ENCODE results near the gene CRY1.
"Not testable (repeated sequence)": the region's sequence is repeated elsewhere in the genome, so short reads cannot be mapped to it uniquely, and the experiment has no call there.

Gene CRY1

DNA sequence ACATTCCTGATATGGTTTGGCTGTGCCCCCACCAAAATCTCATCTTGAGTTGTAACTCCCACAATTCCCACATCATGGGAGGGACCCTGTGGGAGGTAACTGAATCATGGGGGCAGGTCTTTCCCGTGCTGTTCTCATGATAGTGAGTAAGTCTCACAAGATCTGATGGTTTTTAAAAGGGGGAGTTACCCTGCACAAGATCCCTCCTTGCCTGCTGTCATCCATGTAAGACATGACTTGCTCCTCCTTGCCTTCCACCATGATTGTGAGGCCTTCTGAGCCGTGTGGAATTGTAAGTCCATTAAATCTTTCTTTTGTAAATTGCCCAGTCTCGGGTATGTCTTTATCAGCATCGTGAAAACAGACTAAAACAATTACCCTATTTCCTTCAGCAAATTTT is 90.7 kb downstream of the CRY1 start:
- DNase-seq (ENCODE audit: low read depth) = not testable (repeated sequence)

DNA sequence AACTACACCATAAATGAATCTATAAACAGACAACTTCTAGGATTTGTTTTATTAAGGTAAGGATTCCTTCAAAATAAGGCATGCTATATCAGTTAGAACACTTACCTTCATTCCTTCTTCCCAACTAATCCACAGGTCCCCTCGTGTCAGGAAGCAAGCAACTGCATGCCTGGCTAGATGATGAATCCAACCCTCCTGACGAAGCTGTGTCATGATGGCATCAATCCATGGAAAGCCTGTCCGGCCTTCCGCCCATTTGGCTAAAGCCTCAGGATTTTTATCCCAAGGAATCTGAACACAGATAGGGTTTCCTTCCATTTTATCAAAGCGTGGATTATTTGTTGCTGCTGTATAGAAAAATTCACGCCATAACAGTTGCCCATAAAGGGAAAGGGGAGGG is 93.9 kb downstream of the CRY1 start:
- DNase-seq (ENCODE audit: low read depth) = no peak

DNA sequence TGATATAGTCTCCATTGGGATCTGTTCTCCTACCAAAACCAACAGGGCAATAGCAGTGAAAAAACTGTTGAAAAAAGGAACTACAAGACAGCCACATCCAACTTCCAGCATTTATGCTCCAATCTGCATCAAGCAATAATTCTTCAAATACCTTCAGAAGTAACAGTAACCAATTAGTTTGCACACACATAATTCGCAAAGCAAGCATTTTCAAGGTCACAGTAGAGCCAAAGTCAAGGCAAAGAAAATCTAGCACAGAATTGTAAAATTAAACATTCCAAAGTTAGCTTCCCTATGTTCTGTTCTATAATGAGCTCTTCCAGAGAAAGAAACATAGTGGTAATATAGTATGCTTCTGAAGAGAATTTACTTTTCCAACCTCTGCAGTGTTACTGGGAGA is 95.4 kb downstream of the CRY1 start:
- no peak for DNase-seq (ENCODE audit: low read depth)

DNA sequence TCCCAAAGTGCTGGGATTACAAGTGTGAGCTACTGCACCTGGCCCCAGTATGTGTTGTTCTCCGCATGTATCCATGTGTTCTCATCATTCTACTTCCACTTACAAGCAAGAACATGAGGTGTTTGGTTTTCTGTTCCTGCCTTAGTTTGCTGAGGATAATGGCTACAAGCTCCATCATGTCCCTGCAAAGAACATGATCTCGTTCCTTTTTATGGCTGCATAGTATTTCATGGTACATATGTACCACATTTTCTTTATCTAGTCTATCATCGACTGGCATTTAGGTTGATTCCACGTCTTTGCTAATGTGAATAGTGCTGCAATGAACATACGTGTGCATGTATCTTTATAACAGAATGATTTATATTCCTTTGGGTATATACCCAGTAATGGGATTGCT is 97.2 kb downstream of the CRY1 start:
- not testable (repeated sequence) for DNase-seq (ENCODE audit: low read depth)

DNA sequence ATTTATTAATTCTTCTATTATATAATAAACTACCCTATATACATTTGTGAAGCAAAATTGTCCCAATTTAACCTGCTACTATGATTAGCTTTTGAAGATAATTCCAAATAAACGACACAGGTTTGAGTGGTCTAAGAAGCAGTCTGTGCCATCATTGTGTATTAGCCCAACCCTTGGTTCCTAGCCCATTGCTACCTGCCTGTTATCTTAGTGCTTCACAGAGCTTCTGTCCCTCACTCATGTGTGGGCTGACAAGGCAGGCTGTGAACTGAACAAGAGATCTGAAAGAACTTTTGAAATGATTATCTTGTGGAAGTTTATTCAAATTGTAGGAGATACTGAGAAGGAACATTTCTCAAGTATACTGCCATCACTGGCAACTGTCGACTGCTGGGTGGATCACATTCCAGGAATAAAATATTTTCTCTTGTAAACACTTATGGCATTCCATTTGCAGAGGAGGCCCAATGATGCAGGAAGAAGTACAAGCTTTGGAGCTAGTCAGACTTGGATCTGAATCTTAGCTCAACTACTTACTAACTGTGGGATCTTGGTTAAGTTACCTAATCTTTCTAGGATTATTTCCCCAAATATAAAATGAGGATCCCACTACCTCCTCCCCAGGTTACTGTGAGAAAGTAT is 98.6 kb downstream of the CRY1 start:
- no peak for DNase-seq (ENCODE audit: low read depth)

DNA sequence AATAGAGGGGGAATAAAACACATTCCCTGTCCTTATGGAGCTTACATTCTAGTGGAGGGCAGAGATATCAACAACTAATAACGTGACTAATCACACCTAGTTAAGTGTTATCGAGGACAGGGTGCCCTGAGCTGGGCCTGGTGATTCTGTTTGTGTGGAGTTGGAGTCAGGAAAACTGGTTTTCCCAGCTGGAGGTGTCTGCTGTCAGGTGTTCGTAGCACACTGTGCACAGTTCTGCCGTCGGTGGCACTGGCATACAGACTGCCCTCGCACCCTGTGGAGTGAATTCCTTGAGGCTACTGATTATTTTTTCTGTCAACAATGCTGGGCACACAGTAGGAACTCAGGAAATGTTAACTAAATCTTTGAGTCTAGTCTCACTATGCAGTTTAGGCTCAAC is 105.5 kb downstream of the CRY1 start:
- no peak for DNase-seq (ENCODE audit: low read depth)

DNA sequence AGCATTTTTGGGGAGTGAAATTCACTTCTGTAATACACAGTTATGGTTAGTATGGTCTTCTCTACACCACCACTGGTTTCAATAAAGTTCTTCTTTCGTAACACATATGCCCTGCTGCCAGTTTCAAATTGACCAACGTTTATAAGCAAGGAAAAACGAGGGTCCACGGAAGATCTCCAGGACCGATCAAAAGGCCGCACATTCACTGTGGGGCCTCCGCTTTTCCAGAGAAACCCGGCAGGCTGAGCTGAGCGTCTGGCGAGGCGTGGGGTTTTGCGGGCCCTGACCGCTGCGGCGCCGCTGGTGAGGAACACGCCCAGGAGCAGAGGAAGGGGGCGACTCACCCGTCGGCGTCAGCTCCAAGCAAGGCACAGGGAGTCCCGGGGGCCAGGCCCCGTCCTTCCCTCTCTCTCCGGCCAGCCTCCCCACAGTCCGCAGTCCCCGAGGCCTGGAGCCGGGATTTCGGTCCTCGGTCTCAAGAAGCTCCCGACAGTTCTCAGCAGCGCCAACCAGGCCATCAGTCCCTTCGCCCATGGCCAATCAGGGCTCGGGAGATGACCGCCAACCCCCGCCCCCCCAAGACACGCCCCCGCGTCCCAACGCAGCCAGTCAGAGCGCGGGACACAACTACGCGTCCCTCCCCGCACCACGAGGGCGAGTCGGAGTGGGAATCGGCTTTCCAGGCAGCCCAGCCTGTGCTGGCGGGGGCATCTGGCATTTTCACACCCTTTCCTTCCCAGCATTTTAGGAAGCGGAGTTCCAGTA is 106.5 kb downstream of the CRY1 start, which contains the start of gene MTERF2:
Gene MTERF2 (minus strand): TSS at position 522 of the 765 bp plus-strand sequence. CDS start 8,432 bp downstream, outside the sequence.
- peak; percentile 72 for DNase-seq (ENCODE audit: low read depth)

DNA sequence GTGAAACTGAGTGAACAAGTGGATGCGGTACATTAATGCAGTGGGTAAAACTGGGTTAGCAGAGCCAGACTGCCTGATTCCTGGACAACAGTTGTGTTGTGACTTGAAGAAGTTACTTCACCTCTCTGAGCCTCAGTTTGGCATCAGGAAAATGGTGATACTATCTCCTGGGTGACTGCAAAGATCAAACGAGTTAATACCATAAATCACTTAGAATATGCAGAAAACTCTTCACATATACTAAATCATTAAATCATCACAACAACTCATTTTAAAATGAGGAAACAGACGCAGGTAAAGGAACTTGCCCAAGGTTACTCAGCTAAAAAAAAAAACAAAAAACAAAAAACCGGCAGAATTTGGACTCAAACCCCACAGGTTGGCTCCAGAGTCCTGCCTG is 107.2 kb downstream of the CRY1 start:
- DNase-seq (ENCODE audit: low read depth) = no peak

DNA sequence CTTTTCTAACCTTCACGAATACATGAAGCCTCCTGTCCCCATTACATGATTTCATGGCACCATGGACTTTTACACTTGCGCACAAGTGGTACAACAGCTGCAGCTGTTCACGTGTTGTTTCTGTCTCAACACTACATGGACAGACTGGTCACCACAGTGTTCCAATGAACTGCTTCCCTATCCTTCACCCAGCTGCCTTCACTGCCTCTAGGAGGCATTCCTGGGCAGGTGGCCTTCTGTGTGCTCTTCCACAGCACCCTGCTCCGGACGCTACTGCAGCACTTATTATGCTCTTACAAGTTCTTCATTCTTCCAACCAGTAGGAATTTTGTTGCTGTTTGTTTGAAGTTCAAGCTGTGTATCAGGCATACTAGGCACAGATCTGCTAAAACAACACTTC is 107.9 kb downstream of the CRY1 start:
- DNase-seq (ENCODE audit: low read depth) = no peak

DNA sequence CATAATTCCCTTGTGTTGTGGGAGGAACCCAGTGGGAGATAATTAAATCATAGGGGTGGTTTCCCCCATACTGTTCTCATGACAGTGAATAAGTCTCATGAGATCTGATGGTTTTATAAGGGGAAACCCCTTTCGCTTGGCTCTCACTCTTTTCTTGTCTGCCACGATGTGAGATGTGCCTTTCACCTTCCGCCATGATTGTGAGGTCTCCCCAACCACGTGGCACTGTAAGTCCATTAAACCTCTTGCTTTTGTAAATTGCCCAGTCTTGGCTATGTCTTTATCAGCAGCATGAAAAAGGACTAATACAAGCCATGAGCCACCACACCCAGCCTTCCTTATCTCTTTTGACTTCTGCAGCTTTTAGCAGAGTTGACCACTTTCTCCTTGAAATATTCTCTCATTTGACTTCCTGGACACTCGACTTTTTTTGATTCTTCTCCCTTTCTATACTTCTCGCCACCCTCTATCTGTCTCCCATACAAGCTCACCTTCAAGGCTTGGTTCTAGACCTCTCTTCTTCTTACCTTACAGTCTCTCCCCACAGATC is 108.7 kb downstream of the CRY1 start:
- DNase-seq (ENCODE audit: low read depth) = no peak

DNA sequence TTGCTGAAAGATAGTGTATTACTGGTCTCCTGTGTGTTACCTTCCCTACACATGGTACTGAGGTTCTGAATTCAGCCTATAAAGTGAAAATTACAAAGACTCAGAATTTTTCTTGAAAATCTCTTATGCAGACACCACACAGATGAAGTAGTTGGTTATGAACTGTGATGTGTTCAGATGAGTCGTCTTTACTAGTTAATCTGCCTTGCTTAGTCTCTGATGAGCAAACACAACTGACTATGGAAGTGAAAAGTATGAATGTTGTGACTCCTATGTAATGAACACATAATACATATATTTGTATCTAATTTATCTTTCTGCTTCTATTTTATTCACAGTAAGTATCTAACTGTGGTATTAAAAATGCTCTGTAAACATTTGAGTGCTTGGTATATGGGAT is 111.1 kb downstream of the CRY1 start:
- DNase-seq (ENCODE audit: low read depth) = no peak

DNA sequence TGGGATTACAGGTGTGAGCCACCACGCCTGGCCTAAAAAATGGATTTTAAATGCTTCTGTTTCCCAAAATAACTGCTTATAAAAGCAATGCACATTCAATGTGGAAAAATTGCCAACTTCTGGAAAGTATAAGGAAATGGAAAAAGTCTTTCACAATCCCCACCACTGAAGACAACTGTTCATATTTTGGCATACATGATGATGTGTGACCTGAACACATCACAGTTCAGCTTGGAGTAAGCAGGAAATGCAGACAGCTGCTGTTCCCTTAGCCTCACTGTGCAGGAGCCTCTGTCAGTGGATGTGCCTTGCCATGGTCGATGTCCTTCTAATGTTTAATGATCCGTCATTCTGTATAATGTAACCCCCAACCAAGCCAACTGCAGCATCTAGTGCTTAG is 111.6 kb downstream of the CRY1 start:
- no peak for DNase-seq (ENCODE audit: low read depth)

DNA sequence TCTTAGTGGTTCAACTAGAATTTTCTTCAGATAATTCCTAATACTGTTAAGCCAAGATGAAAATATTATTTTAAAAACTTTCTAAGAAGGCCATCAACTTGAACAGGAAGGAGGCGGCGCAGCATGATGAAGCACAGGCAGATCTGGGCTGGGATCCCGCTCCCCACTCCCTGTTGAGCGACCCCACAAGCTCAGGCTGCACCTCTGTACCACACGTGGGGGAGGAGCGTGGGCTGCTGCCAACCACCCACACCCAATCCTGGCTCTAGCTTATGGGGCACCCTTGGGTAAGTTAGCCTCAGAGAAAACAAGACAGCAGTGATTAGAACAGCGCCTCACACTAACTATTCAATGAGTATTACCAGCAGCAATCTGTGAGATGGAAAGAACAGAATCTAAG is 112.4 kb downstream of the CRY1 start:
- no peak for DNase-seq (ENCODE audit: low read depth)

DNA sequence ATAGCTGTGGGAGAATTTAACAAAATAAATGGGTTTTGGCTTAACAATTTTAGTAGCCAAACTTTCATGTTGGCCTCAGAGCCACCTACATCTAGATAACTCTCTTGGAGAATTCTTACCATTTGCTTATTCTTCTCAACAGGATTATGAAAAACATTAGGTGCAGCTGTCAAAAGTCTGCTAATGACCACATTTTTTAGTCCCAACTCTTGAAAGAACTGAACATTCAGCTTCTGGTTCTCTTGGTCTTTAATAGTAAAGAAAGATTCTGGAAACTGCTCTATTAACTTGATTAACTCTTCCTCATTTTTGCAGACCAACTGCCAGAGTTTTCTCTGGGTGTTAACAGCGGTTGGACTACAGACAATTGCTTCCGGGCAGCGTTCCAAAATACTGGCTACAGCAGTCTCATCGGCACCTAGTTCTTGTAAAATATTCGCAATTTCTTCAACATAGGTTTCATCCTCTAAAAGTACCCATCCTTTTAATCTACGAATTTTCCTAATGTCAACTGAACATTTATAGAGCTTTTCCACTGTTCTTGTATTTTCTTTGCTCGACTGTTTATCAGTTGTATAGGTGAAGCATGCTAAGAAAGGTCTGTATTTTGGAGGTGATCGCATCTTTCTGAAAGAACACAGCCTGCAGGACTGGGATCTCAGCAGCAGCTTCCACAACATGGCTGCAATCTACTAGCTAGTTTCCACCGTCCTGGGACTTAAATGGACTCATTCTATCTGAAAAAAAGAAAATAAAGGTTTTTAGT is 115.1 kb downstream of the CRY1 start:
- no peak for DNase-seq (ENCODE audit: low read depth)

DNA sequence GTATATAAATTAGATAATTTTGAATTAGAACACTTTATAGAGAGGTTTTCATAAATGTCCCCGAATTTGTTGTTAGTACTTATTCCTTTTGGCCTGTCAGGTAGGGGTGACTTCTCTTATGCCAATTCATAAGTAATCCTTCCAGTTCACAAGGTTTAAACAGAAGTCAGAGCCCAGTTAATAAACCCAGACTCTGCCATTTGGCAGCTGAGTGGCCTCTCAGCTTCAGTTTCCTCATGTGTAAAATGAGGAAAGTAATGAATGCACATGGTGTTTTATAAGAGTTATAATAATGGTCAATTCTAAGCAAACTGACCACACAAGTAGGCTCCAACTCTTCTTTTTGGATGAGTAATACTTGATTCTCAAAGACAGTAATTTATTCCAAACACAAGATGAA is 116.7 kb downstream of the CRY1 start:
- no peak for DNase-seq (ENCODE audit: low read depth)

DNA sequence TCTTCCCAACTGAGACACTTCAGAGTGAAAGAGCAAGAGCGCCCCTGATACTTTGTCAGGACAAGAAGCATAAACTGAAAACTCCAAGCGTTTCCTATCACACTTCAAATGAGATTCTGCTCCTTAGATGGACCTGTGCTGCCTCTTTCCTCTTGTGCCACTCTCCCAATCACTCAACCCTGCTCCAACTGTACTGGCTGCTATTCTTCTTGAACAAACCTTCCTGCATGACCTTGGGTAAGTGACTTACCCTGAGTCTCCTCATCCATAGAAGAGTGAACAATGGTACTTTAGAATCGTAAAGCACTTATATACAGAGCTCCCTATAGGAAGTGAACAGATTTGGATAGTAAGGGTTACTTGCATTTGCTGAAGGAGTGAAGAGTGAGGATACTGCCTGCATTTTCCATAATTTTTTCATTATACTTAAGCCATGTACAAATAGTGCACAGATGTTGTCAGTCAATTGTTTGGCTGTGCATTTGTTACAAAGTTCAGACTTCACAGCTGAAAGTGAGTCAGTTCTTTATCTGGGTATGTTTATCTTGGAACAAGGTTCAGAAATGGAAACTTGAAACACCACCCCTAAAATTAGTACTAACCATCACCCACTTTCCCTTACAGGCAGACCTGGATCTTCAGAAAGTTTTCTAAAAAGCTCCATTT is 117.2 kb downstream of the CRY1 start:
- no peak for DNase-seq (ENCODE audit: low read depth)

DNA sequence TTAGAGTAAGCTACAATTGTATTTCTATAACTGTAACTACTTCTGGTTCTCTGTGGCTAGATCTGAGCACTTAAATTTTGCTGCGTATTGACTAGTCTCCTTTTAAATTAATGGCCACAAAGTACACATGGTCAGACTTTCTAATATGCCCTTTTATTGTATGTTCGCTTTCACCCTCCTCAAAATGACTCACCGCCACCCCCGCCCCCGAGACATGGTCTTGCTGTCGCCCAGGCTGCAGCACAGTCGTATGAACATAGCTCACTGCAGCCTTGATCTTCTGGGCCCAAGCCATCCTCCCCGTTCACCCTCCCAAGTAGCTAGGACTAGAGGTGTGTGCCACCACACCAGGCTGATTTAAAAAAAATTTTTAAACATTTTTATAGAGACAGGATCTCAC is 118.3 kb downstream of the CRY1 start:
- DNase-seq (ENCODE audit: low read depth) = no peak

DNA sequence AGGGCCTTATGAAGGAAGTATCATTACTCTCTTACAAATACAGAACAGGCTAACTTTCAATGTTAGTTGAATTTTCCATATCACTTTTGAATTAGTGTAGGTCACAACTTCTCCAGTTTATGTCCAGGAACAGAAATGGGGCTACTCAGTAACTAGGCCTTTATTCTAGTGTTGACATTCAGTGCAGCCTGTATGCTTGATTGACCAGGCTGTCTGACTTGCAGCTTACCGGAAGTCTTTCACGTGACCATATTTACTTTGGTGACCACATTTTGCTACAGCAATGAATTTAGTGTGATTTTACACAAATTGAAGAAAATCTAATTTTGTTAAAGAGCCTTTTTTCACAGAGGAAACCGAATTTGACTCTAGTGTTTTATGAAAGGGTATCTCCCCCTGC is 118.8 kb downstream of the CRY1 start:
- DNase-seq (ENCODE audit: low read depth) = no peak

DNA sequence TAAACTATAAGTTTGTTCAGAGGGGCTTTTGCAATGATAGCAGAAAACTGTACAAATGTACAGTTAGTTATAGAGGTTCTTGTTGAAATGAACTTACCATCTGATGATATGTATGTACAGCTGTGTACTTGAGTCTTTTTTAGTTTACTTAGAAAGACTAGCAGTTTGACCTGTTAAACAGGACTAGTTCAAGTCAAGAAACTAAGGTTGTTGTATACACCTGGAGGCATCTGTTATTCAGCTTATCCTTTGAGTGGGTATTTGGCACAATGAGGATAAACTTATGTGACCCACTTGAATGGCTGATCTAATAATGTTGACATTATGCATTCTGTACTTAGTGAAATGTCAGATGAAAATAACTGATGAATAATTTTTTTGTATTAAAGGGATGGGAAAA is 119.8 kb downstream of the CRY1 start:
- no peak for DNase-seq (ENCODE audit: low read depth)

DNA sequence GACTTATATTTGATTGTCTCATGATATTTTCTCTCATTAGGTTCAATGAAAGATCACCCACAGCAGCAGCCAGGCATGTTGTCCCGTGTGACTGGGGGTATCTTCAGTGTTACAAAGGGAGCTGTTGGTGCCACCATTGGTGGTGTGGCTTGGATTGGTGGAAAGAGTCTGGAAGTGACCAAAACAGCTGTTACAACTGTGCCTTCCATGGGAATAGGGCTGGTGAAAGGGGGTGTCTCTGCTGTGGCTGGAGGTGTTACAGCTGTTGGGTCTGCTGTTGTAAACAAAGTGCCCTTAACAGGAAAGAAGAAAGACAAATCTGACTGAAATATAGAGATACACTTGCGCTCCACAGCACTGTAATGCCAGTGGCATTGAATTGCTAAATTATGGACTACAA is 122.3 kb downstream of the CRY1 start:
- no peak for DNase-seq (ENCODE audit: low read depth)

DNA sequence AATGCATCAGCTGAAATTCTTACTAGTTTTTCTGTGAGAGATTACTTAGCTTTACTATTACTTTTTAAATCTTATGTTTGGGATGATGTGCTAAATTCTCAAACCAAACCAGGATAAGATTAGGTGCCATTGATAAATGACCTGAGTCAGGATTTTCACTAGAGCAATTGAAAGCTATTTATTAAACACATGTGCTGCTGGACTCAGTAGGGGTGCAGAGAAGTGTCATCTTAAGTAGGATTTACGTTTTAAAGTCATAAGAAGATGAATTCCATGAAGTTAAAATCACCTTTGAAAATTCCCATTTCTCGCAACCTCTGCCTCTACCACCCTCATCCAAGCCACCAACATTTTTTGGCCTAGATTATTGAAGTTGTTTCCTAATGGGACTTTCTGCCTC is 128.8 kb downstream of the CRY1 start:
- DNase-seq (ENCODE audit: low read depth) = no peak

DNA sequence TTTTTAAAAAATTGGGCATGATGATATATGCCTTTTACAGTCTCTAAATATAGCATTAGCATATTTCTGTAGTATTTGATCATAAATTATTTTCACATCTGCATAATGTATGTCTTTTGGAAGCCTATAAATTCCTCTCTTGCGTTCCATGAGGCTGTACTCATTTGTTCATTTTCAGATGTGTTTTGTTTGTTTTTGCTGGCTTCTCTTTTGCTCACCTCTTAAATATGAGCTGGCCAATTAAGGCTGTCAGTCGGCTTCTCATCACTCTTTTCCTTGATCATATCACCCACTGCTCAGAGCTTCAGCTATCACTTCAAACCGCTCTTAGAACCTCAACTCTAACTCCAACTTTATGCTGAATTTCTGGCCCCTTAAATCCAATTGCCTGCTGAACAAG is 131.1 kb downstream of the CRY1 start:
- no peak for DNase-seq (ENCODE audit: low read depth)
